Activated T-cell treated with anti-CD3 and anti-CD28 coated beads, Interleukin-2, amount 50 U/mL, for 72 hours (primary cell): Measurements from ENCODE around the gene PARD3B. TPM values are rescaled to one million over a fixed set of nuclear protein-coding genes. Genes with fewer than 3 reads are reported as not detected.
A peak's percentile ranks its signal among the peaks of the same experiment; 100 is the strongest.

ENCODE experiments used
- ATAC-seq, 2 donors: fragments of 150-1000 bp; cut with Tn5 transposase; replicated peaks in 1 of 2; 2 replicates each; pipeline ENCODE4 v1.10.0; 2021; ENCODE audit warnings: moderate library complexity in 2 of 2, mild to moderate bottlenecking in 1 of 2
- DNase-seq, 2 donors: peaks; one replicate each; pipeline ENCODE4 v3.0.0; 2021 to 2022; ENCODE audit warnings: mixed read lengths in 1 of 2
- H3K27ac Mint-ChIP-seq: one replicate; pipeline ENCODE4 v1.8.0; 2022; ENCODE audit warnings: mild to moderate bottlenecking, moderate library complexity, mixed read lengths
- H3K27me3 Mint-ChIP-seq: one replicate; pipeline ENCODE4 v1.8.0; 2022; ENCODE audit warnings: low read depth, mixed read lengths
- H3K36me3 Mint-ChIP-seq, 2 donors: one replicate each; pipeline ENCODE4 v1.8.0; 2022; ENCODE audit warnings: mixed read lengths in 2 of 2, mild to moderate bottlenecking in 1 of 2; ENCODE audit not compliant: insufficient read depth in 2 of 2
- H3K4me1 Mint-ChIP-seq: one replicate; pipeline ENCODE4 v1.8.0; 2022; ENCODE audit warnings: low read depth, mixed read lengths
- H3K4me3 Mint-ChIP-seq, 2 donors: one replicate each; pipeline ENCODE4 v1.8.0; 2022; ENCODE audit warnings: mild to moderate bottlenecking in 2 of 2, mixed read lengths in 2 of 2, moderate library complexity in 2 of 2
- H3K9me3 Mint-ChIP-seq, 2 donors: one replicate each; pipeline ENCODE4 v1.8.0; 2022; ENCODE audit warnings: mixed read lengths in 2 of 2
- total RNA-seq, 2 donors: library from RNA; stranded (reverse); gene quantifications; one replicate each; pipeline ENCODE4 v1.2.3, GENCODE V29; 2022

The PARD3B gene
- total RNA-seq, 2 donors from 2014 or later: 0.74 to 0.96 TPM

- H3K4me1 Mint-ChIP-seq: peaks cover 24% of the 10 kb centered on the region
- no peak for DNase-seq
- H3K27me3 Mint-ChIP-seq: no peaks in the 10 kb centered on the region
- no peak overlapping the region for H3K27ac Mint-ChIP-seq
- no peaks in the 10 kb centered on the region for H3K9me3 Mint-ChIP-seq
- no peak overlapping the region for H3K4me3 Mint-ChIP-seq
- no peak for ATAC-seq
- no peaks in the 10 kb centered on the region for H3K36me3 Mint-ChIP-seq
These were observed 331.0 kb downstream of the PARD3B start for GRCh38 chr2:204876311-204876710.

- ATAC-seq (no peak), DNase-seq (no peak)
- Mint-ChIP-seq H3K36me3 (no peaks in the 10 kb centered on the region), H3K4me3 (no peak overlapping the region), H3K9me3 (no peaks in the 10 kb centered on the region), H3K27me3 (no peaks in the 10 kb centered on the region), H3K4me1 (peaks cover 31% of the 10 kb centered on the region), H3K27ac (no peak overlapping the region)
These were observed 332.4 kb downstream of the PARD3B start for GRCh38 chr2:204877691-204878090.

DNA sequence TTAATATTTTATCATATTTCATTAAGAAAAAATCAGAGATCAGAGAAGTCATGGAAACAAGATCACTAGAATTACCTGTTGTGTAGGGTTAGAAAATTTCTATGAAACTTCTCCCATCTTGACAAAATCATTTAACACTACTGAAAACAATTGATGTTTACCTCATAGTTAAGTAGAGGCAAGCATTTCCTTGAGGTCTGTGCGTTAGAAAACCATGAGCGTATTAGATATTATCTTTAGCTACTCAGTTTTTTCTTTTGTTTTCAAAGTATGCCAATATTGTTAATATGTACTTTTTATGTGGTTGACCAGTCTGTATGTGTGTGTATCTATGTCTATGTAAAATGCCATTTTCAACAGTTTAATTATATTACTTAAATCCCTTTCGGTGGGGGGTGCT, 335.7 kb downstream of the PARD3B start:
- H3K27ac Mint-ChIP-seq: peak overlapping the region; percentile 50
- H3K27me3 Mint-ChIP-seq: no peaks in the 10 kb centered on the region
- H3K4me1 Mint-ChIP-seq: peaks cover 19% of the 10 kb centered on the region
- DNase-seq (no peak), ATAC-seq (no peak)
- peak overlapping the region in 1 of 2 donors; percentile 54 for H3K4me3 Mint-ChIP-seq
- H3K9me3 Mint-ChIP-seq: no peaks in the 10 kb centered on the region
- H3K36me3 Mint-ChIP-seq: no peaks in the 10 kb centered on the region

GRCh38 chr2:204881655-204882054, 336.4 kb downstream of the PARD3B start:
- H3K27ac Mint-ChIP-seq: no peak overlapping the region
- peak overlapping the region; percentile 49 to 54 for H3K4me3 Mint-ChIP-seq

DNA sequence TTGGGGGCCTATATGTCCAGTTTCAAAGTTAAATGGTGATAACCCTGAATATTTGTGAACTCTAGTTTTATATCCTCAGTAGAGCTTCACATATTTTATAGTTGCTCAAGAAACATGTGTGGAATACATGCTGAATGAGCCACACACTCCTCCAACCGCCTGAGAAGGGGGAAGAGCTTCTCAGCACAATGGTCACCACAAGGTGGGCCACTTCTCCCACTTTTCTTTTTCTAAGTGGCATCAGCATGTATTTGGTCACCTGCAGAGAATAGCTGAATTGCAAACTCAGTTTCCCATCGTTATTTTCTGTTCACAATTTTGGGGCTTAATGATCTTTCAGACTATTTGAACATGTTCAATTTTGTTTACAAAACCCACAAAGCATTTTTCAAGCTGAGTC, 340.5 kb downstream of the PARD3B start:
- no peak overlapping the region for H3K4me3 Mint-ChIP-seq
- no peaks in the 10 kb centered on the region for H3K36me3 Mint-ChIP-seq
- ATAC-seq: no peak
- peaks cover 5 to 7% of the 10 kb centered on the region in 2 donors for H3K9me3 Mint-ChIP-seq
- no peak for DNase-seq
- H3K27ac Mint-ChIP-seq: no peak overlapping the region
- H3K27me3 Mint-ChIP-seq: no peaks in the 10 kb centered on the region
- peaks cover 18% of the 10 kb centered on the region for H3K4me1 Mint-ChIP-seq

More at GRCh38 chr2:204881655-204882054, 336.4 kb downstream of the PARD3B start:
- no peak for DNase-seq
- H3K4me1 Mint-ChIP-seq: peaks cover 18% of the 10 kb centered on the region
- peak; percentile 57 to 70 for ATAC-seq
- no peaks in the 10 kb centered on the region for H3K9me3 Mint-ChIP-seq
- H3K27me3 Mint-ChIP-seq: no peaks in the 10 kb centered on the region
- no peaks in the 10 kb centered on the region for H3K36me3 Mint-ChIP-seq

DNA sequence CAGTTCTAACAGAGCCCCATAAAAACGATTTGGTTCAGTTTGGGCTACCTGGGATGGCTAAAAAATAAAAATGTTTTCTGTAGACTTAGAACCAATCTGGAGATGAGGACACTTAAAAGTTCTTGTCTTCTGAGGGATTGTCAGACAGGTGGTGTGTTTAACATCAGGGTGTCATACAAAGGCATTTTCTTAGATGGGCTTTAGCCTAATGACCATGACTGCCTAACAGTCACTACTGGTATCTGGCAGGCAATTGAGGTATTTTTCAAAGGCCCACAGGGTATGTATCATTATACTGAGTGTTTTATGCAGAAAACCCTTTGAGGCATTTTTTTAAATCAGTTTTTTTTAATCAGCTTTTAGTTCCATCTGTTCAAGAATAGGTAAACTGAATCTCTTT, 341.4 kb downstream of the PARD3B start:
- DNase-seq (no peak), ATAC-seq (no peak)
- no peak overlapping the region for H3K4me3 Mint-ChIP-seq
- peaks cover 5 to 7% of the 10 kb centered on the region in 2 donors for H3K9me3 Mint-ChIP-seq
- H3K4me1 Mint-ChIP-seq: peaks cover 9% of the 10 kb centered on the region
- no peaks in the 10 kb centered on the region for H3K27me3 Mint-ChIP-seq
- H3K36me3 Mint-ChIP-seq: no peaks in the 10 kb centered on the region
- no peak overlapping the region for H3K27ac Mint-ChIP-seq

GRCh38 chr2:204888222-204888621, 342.9 kb downstream of the PARD3B start:
- no peak for DNase-seq
- Mint-ChIP-seq H3K9me3 (peaks cover 5 to 7% of the 10 kb centered on the region in 2 donors), H3K4me1 (no peaks in the 10 kb centered on the region), H3K36me3 (no peaks in the 10 kb centered on the region), H3K4me3 (no peak overlapping the region), H3K27ac (no peak overlapping the region), H3K27me3 (no peaks in the 10 kb centered on the region)
- no peak for ATAC-seq

GRCh38 chr2:204890680-204891079, 345.4 kb downstream of the PARD3B start:
- H3K27ac Mint-ChIP-seq: no peak overlapping the region
- H3K27me3 Mint-ChIP-seq: no peaks in the 10 kb centered on the region
- H3K4me1 Mint-ChIP-seq: no peaks in the 10 kb centered on the region
- H3K4me3 Mint-ChIP-seq: no peak overlapping the region
- no peaks in the 10 kb centered on the region for H3K36me3 Mint-ChIP-seq
- peaks cover 5 to 7% of the 10 kb centered on the region in 2 donors for H3K9me3 Mint-ChIP-seq
- ATAC-seq (no peak), DNase-seq (no peak)

DNA sequence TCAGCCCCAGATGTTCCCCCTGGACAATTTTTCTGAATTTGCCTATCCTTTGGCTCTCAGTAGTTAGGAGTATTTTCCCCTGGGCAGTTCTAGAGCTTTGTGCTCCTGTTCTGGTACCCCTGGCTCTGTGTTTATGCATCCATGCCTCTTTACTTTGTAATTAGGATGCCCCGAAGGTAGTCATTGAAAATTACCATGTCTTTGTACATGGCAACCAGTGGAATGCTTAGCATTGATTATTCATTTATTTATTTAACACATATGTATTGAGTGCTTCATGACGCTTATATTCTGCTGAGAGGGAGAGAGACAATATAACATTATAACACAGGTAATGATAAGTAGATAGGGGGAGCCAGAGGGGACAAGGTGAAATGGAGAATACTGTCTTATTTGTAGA, 346.5 kb downstream of the PARD3B start:
- Mint-ChIP-seq H3K9me3 (peaks cover 5 to 7% of the 10 kb centered on the region in 2 donors), H3K36me3 (no peaks in the 10 kb centered on the region), H3K27ac (no peak overlapping the region), H3K4me1 (no peaks in the 10 kb centered on the region), H3K4me3 (no peak overlapping the region), H3K27me3 (no peaks in the 10 kb centered on the region)
- ATAC-seq (no peak), DNase-seq (no peak)

GRCh38 chr2:204892506-204893255, 347.4 kb downstream of the PARD3B start:
- Mint-ChIP-seq H3K9me3 (peaks cover 5% of the 10 kb centered on the region in 2 donors), H3K4me3 (no peak overlapping the region), H3K27ac (no peak overlapping the region), H3K36me3 (no peaks in the 10 kb centered on the region), H3K4me1 (no peaks in the 10 kb centered on the region), H3K27me3 (no peaks in the 10 kb centered on the region)
- ATAC-seq: peak; percentile 23 to 29
- no peak for DNase-seq

DNA sequence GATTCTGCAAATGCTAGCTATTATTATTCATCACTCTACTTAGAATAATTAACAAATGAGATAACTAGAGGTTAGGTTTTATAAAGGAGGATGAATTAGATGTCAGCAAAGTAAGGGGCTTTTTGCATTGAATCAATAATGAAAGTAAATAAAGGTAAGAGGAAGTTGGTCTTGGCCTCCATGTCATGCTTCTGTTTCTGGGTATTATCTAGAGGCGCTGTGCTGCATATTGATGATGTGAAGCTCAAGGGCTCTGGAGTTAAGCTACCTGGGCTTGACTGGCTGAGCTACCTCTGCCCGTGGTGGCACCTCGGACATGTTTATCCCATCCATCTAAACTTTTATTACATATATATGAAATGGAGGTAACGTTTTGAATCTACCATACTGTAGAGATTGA, 350.9 kb downstream of the PARD3B start:
- Mint-ChIP-seq H3K27me3 (no peaks in the 10 kb centered on the region), H3K4me1 (peaks cover 15% of the 10 kb centered on the region), H3K27ac (peak overlapping the region; percentile 29), H3K36me3 (peaks cover 7 to 12% of the 10 kb centered on the region in 2 donors), H3K4me3 (no peak overlapping the region), H3K9me3 (peaks cover 8 to 11% of the 10 kb centered on the region in 2 donors)
- ATAC-seq (no peak), DNase-seq (no peak)

- Mint-ChIP-seq H3K4me3 (no peak overlapping the region), H3K27ac (no peak overlapping the region), H3K4me1 (peaks cover 18% of the 10 kb centered on the region), H3K36me3 (peaks cover 7 to 12% of the 10 kb centered on the region in 2 donors), H3K27me3 (no peaks in the 10 kb centered on the region), H3K9me3 (peaks cover 8 to 11% of the 10 kb centered on the region in 2 donors)
- ATAC-seq (no peak), DNase-seq (no peak)
These were observed 352.3 kb downstream of the PARD3B start for GRCh38 chr2:204897561-204897960.

- no peak for DNase-seq
- Mint-ChIP-seq H3K4me1 (peaks cover 27% of the 10 kb centered on the region), H3K36me3 (peaks cover 7 to 12% of the 10 kb centered on the region in 2 donors), H3K27me3 (no peaks in the 10 kb centered on the region), H3K4me3 (no peak overlapping the region), H3K9me3 (peaks cover 8 to 11% of the 10 kb centered on the region in 2 donors), H3K27ac (no peak overlapping the region)
- no peak for ATAC-seq
These were observed 353.8 kb downstream of the PARD3B start for GRCh38 chr2:204898928-204899640.
